Progenitor cell of endocrine pancreas (in vitro differentiated cells): ENCODE measurements around the gene ZNF385B. TPM values are rescaled to one million over a fixed set of nuclear protein-coding genes. Genes with fewer than 3 reads are reported as not detected.

Source experiments
- DNase-seq: peaks from one replicate; pipeline ENCODE4 v3.0.0; 2021; ENCODE audit warnings: low spot score; ENCODE audit not compliant: unreplicated experiment
- H3K27ac Mint-ChIP-seq: 2 replicates; pipeline ENCODE4 v1.8.0; 2021; ENCODE audit warnings: mild to moderate bottlenecking, moderate library complexity, mixed read lengths
- H3K27me3 Mint-ChIP-seq: 2 replicates; pipeline ENCODE4 v1.8.0; 2021; ENCODE audit warnings: mixed read lengths
- H3K36me3 Mint-ChIP-seq: 2 replicates; pipeline ENCODE4 v1.8.0; 2022; ENCODE audit warnings: mixed read lengths; ENCODE audit not compliant: insufficient read depth
- H3K4me1 Mint-ChIP-seq: 2 replicates; pipeline ENCODE4 v1.8.0; 2021; ENCODE audit warnings: low read depth, mixed read lengths
- H3K4me3 Mint-ChIP-seq: 2 replicates; pipeline ENCODE4 v1.8.0; 2021; ENCODE audit warnings: low read depth, mild to moderate bottlenecking, moderate library complexity, mixed read lengths
- H3K9me3 Mint-ChIP-seq: 2 replicates; pipeline ENCODE4 v1.8.0; 2021; ENCODE audit warnings: low read depth, mixed read lengths
- total RNA-seq: library from RNA; stranded (reverse); gene quantifications from 2 replicates; pipeline ENCODE4 v1.2.1, GENCODE V29; 2021
- TF ChIP-seq, protein P1 (sequence below): fragments of 200-600 bp; sonication (generic); IDR thresholded peaks from one replicate; pipeline ENCODE4 v1.5.0; 2021; ENCODE audit warnings: antibody characterized with exemption, mild to moderate bottlenecking; ENCODE audit not compliant: unreplicated experiment

ZNF385B gene
- total RNA-seq, 1 donor from 2014 or later: 4.9 TPM

DNA sequence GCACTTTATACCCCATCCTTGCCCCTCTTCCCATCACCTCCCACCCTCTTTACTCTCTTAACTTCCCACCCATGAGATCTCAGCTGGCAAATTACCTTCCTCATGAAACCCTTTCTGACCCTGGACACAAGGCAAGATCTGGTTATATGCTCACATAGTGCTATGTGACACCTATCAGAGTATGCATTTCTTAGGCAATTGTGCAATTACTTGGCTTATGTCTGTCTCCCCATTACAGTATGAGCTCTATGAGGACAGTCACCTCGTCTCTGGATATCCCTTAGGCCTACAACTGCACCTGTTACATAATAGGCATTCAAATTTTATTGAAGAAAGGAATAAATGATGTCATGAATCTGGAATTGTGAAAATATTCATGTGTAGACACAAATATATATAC lies 91.4 kb downstream of the ZNF385B start:
- DNase-seq: no peak
- H3K27me3 Mint-ChIP-seq: no peaks in the 10 kb centered on the region
- H3K27ac Mint-ChIP-seq: no peak overlapping the region
- no peaks in the 10 kb centered on the region for H3K9me3 Mint-ChIP-seq
- no peak overlapping the region for H3K4me3 Mint-ChIP-seq
- no peaks in the 10 kb centered on the region for H3K4me1 Mint-ChIP-seq
- H3K36me3 Mint-ChIP-seq: no peaks in the 10 kb centered on the region
- TF ChIP-seq, protein P1, sequence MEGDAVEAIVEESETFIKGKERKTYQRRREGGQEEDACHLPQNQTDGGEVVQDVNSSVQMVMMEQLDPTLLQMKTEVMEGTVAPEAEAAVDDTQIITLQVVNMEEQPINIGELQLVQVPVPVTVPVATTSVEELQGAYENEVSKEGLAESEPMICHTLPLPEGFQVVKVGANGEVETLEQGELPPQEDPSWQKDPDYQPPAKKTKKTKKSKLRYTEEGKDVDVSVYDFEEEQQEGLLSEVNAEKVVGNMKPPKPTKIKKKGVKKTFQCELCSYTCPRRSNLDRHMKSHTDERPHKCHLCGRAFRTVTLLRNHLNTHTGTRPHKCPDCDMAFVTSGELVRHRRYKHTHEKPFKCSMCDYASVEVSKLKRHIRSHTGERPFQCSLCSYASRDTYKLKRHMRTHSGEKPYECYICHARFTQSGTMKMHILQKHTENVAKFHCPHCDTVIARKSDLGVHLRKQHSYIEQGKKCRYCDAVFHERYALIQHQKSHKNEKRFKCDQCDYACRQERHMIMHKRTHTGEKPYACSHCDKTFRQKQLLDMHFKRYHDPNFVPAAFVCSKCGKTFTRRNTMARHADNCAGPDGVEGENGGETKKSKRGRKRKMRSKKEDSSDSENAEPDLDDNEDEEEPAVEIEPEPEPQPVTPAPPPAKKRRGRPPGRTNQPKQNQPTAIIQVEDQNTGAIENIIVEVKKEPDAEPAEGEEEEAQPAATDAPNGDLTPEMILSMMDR: no peak

DNA sequence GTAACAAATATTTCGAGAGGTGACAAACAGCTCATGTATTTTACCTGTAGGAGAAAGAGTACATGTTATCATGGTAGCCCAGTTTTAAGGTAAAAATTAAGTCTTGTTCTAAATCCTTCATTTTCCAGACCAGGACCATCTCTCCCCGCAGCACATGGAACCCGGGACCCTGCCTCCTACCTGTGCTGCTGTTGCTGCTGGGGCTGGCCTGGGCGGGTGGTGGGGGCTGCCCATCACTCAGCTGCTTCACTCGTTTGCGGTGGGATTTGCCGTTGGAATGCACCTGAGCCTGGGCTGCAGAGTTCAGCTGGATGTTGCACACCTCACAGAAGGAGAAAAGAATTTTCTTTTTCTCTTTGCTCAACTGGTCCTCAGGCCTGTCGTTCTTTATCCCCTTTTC lies 92.1 kb downstream of the ZNF385B start:
- H3K9me3 Mint-ChIP-seq: peaks cover 1% of the 10 kb centered on the region
- no peaks in the 10 kb centered on the region for H3K4me1 Mint-ChIP-seq
- H3K27ac Mint-ChIP-seq: no peak overlapping the region
- DNase-seq: no peak
- no peak overlapping the region for H3K4me3 Mint-ChIP-seq
- no peaks in the 10 kb centered on the region for H3K27me3 Mint-ChIP-seq
- H3K36me3 Mint-ChIP-seq: no peaks in the 10 kb centered on the region
- TF ChIP-seq, protein P1: no peak

DNA sequence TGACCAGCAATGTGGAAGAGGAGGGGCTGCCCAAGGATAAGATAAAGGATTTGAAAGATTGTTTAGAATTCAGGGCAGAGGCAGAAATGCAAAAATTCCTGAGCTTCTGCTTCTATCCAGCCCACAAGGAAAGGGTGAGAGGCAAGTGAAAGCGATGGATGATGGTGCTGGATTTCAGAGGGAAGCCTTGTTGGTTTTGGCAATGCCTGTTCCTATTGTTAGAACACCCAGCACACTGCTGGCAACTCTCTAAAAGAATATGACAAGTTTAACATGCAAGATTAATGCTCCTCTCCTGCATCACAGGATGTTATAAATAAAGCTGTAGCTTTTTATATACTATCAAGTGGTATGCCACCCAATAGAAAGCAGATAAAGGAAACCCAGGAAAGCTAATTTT lies 92.6 kb downstream of the ZNF385B start:
- Mint-ChIP-seq H3K4me1 (no peaks in the 10 kb centered on the region), H3K36me3 (no peaks in the 10 kb centered on the region), H3K4me3 (no peak overlapping the region), H3K9me3 (peaks cover 6% of the 10 kb centered on the region), H3K27ac (no peak overlapping the region), H3K27me3 (no peaks in the 10 kb centered on the region)
- DNase-seq: no peak
- TF ChIP-seq, protein P1: no peak

DNA sequence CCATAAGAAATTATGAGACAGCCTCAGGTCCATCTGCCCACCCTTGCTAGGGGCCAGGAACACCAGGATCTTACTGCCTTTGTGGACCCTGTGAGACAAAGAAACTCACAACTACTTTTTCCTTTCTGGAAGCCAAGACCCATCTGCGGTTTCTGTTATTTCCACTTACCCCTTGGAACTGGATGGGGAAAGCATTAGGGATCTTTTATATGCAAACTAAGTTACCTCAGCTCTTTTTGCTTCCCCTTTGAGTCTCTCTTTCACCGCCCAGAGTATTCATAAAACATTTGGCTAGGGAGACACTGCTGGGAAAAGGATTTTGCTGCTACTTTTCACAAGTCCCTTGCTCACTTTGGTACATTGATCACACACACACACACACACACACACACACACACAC lies 95.7 kb downstream of the ZNF385B start:
- Mint-ChIP-seq H3K36me3 (peaks cover 2% of the 10 kb centered on the region), H3K27ac (no peak overlapping the region), H3K4me3 (no peak overlapping the region), H3K9me3 (peaks cover 16% of the 10 kb centered on the region), H3K4me1 (no peaks in the 10 kb centered on the region), H3K27me3 (no peaks in the 10 kb centered on the region)
- TF ChIP-seq, protein P1: no peak
- DNase-seq: no peak

DNA sequence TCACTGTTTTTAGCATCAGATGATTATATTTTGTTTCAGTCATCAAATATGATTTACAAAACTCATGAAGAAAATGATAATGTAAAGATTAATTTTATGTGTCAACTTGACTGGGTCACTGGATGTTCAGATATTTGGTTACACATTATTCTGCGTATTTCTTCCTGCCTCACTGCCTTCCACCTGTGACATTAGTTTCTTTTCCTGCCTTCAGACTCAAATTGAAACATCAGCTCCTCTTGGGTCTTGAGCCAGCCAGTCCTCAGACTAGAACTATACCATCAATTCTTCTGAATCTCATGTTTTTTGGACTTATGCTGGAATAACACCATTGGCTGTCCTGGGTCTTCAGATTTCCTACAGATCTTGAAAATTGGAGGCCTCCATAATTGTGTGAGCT lies 96.7 kb downstream of the ZNF385B start:
- TF ChIP-seq, protein P1: no peak
- DNase-seq: no peak
- Mint-ChIP-seq H3K27ac (no peak overlapping the region), H3K4me3 (no peak overlapping the region), H3K36me3 (peaks cover 2% of the 10 kb centered on the region), H3K4me1 (no peaks in the 10 kb centered on the region), H3K9me3 (peaks cover 16% of the 10 kb centered on the region), H3K27me3 (no peaks in the 10 kb centered on the region)

DNA sequence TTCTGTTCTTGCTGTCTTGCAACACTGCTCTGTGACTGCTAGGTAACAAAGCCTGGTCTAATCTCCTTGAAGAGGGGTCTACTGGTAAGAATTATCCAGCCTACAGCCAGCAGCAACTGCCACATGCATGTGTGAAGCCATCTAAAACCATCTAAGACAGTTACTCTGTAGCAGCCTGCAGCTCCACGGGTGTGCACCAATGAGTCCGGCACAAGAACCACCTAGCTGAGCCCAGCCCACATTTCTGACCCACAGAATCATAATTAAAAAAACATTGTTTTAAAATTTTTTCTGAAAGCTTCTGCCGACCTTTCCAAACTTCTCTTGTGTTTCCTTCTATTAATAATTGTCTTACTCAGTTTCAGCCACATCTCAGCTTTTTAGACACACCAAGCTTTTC lies 102.8 kb downstream of the ZNF385B start:
- H3K9me3 Mint-ChIP-seq: peaks cover 13% of the 10 kb centered on the region
- no peak for DNase-seq
- no peak overlapping the region for H3K27ac Mint-ChIP-seq
- H3K27me3 Mint-ChIP-seq: no peaks in the 10 kb centered on the region
- H3K4me3 Mint-ChIP-seq: no peak overlapping the region
- H3K36me3 Mint-ChIP-seq: peaks cover 7% of the 10 kb centered on the region
- H3K4me1 Mint-ChIP-seq: no peaks in the 10 kb centered on the region
- TF ChIP-seq, protein P1: no peak
